ENCODE measurements around the gene AFP.

DNA sequence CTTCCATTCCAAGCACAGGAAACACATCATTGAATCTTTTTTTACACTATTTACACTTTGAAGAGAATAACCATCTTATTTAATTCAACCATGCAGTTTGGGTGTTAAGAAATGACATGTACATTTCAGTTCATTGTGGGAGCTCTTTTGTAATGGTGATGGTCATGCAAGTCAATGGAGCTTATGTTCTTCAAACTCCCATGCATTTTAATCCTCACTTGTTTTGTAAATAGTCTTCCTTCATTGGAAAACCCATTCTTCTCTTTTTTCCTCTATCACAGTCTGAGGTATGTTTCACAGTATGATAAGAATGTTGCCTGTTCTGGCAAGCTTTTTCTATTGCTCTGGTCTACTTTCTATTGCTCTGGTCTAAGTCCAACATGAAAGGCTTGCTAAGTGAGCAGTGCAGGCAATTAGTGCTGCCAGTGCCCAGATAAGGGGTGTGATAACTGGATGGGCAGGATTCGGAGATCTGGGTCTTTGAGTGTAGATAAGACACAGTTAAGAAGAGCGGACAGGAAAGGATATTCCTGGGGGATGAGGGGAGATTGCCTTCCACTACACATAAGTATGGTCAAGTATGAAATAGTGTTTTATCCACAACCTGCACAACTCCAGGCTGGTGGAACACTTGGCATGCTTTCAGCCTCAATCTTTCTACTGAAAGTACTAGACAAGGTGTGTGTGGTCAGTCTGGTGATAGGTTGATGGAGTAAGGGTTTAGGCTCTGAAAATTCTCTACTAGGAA, 17.1 kb downstream of the AFP start:
- TF ChIP-seq, protein P1, sequence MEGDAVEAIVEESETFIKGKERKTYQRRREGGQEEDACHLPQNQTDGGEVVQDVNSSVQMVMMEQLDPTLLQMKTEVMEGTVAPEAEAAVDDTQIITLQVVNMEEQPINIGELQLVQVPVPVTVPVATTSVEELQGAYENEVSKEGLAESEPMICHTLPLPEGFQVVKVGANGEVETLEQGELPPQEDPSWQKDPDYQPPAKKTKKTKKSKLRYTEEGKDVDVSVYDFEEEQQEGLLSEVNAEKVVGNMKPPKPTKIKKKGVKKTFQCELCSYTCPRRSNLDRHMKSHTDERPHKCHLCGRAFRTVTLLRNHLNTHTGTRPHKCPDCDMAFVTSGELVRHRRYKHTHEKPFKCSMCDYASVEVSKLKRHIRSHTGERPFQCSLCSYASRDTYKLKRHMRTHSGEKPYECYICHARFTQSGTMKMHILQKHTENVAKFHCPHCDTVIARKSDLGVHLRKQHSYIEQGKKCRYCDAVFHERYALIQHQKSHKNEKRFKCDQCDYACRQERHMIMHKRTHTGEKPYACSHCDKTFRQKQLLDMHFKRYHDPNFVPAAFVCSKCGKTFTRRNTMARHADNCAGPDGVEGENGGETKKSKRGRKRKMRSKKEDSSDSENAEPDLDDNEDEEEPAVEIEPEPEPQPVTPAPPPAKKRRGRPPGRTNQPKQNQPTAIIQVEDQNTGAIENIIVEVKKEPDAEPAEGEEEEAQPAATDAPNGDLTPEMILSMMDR (IDR thresholded peaks at IDR 0.05) = no peak
- TF ChIP-seq EP300 (IDR thresholded peaks at IDR 0.05) (no peak), POLR2A (IDR thresholded peaks at IDR 0.05) (no peak)
